ENCODE measurements around the gene FBP1.

The FBP1 gene

GRCh38 chr9:94655739-94656138 is 16.4 kb upstream of the FBP1 start:
- DNase-seq, result no peak

DNA sequence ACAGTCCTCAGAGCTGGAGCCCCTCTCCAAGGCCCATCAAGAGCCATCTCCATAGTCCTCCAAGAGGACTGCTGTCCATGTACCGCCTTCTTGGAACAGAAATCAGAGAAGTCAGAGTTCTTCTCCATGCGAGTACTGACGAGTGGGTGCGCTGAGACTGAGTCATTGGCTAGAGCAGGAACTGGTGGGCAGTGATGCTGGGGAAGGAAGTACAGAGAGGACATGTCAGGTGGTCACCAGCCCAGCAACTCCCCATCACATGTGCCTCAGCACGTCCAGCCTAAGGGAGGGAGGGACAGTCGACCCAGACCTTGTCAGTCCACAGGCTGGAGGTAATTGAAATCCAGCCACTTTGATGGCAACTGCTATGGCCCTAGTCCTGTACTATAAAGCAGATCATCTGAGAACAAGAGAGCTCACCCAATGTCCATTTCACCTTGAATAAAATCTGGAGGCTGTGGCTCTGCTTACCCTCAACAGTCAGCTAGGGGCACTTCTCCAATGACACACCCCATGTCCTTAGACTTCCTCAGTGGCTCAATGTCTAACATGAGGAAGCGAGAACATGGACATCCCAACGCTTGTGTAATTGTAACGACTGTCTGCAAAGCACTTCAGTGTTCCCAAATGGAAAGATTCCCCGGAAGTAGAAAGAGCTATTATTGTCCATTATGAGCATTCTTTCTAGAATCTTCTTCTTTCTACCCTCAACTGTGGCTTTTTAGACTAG is 15.0 kb upstream of the FBP1 start:
- DNase-seq, result no peak

- DNase-seq, result no peak
Observed at GRCh38 chr9:94650949-94651348, 11.6 kb upstream of the FBP1 start.

- no peak for DNase-seq
Observed at GRCh38 chr9:94649100-94649819, 9.9 kb upstream of the FBP1 start.

DNA sequence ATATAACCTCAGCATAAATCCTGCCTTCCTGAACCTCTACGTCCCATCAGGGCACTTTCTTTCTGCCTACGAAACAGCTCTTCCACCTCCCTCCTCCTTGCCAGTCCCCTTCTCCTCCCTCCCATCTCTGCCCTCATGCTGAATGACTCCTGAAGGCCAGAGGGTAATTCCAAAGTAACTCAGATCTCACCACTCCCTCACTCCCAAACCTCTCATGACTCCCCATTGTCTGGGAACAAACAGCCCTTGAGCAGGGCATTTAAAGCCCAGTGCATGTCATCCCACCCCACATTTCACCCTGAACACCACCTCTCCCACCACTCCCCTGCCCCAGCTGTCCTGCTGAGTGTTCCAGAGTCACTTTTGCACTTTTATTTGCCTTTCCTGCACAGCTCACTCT is 8.9 kb upstream of the FBP1 start:
- no peak for DNase-seq

DNA sequence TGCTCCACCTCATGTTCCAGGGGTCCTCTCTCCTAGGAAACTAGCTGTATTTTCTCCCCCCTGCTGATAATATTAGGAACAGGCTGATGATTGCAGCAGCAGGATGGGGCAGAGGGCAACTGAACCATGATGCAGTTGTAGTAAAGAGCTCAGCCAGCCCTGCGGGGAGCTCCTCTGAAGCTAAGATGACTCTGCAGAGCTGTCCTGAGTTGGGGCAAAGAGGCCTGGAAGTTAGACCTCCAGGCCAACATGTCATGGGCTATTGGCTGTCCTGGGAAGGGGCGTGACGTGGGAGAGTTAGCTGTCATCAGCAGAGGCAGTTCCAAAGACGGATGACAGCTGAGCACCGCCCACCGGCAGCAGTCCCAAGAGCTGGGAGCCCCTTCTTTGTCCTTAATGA is 6.6 kb upstream of the FBP1 start:
- no peak for DNase-seq

DNA sequence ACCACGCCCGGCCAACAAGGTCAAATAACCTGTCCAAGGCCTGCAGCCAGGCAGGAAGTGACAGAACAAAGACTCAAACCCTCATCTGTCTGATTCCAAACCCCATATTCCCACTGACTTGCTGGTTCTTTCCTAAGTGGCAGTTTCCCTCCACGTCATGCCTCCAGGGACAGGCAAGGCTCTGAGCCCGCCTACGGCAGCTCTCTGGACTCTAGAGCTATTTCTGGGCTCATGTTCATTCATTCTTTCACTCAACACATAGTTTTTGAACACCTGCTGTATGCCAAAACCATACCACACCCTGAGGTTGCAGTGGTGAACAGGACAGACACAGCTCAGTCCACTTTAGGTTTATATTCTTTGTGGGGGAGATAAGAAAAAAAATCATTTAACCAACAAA is 5.2 kb upstream of the FBP1 start:
- DNase-seq, result no peak

DNA sequence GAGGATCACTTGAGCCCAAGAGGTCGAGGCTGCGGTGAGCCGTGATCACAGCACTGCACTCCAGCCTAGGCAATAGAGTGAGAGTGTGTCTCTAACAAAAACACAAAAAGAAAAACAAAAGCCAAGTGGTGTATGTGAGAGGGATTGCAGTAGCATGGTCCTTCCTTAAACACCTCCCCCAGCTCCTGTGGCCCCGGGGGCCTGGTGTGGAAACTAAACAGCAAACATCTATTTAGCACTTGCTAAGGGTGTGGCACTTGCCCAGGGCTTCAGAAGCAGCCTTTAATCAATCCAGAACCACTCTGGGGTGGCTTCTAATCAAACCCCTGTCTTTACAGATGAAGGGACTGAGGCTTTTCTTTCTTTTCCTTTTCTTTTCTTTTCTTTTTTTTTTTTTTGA is 4.4 kb upstream of the FBP1 start:
- no peak for DNase-seq

GRCh38 chr9:94643176-94643575 is 3.9 kb upstream of the FBP1 start:
- DNase-seq, result no peak

DNA sequence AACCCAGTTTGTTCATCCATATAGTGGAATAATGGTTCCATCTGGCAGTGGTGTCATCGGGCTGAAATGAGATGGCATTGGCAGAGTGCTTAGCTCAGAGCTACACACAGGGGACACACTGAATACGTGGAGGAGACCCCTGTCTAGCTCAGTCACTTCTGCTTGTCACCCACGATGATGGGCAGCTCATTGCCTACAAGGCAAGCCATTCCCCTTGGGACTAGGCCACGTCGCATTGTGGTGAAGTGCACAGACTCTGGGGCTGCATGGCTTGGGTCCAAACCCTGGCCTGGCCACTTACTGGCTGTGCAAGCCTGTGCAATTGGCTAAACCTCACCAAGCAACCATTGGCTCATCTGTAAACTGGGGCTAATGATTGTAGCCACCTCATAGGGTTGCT is 3.2 kb upstream of the FBP1 start:
- no peak for DNase-seq

DNA sequence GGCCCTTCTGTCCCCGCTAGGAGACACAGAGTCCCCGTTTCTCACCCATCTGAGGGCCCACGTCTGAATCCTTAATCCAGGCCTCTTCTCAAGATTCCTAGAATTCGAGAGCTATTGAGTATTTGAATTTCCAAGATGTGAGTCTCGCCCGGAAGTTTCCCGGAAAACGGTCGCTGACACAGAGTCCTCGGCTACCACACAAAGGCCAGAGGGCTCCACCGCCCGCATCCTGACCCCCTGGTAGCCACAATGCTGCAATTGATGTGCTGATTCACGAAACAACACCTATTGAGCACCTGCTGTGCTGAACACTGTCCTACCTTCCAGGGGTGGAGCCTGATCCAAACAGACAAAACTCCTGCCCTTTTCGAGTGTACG is 670 bp upstream of the FBP1 start:
- no peak for DNase-seq

GRCh38 chr9:94638335-94639060 is 820 bp downstream of the FBP1 start:
- no peak for DNase-seq

DNA sequence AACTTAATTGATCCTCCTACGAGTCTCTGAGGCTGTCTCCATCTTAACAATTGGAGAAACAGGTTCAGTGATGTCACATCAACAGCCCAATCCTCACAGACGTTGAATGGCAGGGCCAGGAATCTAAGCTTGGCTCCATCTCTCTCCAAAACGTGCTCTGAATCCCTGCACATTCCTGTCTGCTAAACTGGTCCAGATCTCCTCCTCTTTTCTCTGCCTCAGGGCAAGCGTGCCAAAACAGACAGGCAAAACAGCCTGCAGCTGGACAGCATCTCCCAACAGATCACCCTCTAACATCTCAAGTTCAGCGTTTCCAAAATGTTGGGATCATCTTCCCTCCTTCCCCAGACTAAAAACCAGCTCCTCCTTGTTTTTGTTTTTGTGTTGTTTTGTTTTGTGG is 6.6 kb downstream of the FBP1 start:
- no peak for DNase-seq

DNA sequence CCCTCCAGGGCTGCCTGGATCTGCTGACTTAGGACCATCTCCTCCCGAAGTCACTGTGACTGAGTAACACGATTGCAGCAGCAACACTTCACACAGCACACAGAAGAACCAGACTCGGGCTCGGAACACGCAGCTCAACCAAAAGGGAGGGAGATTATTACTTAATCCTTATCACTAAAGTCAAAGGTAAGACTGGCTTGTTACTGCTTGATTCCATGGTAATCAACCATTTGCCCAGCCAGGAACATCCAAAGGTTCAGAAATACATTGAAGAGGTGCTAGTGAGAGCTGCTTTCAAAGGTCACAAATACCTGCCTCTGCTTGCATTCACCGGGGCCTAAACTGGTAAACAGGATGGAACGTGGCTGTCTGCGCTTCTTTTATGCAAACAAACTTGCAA is 7.7 kb downstream of the FBP1 start:
- DNase-seq, result no peak

- no peak for DNase-seq
Observed at GRCh38 chr9:94630833-94631232, 8.5 kb downstream of the FBP1 start.

- no peak for DNase-seq
Observed at GRCh38 chr9:94630281-94630680, 9.0 kb downstream of the FBP1 start.

DNA sequence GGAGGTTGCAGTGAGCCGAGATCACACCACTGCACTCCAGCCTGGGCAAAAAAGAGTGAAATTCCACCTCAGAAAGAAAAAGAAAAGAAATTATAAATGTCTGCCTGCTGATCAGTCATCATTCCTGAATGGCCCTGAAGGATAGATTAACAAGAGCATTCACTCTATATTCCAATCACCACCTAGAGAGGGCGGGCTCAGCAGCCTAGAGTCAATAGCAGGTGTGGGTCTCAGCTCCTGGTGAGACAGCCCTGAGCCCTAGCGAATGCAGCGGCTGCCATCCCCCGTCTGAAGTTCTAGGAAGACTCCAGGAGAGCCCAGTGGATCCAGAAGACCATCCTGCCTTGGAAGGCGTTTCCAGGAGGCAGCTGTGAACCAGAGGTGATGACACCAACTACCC is 12.0 kb downstream of the FBP1 start:
- DNase-seq, result no peak

DNA sequence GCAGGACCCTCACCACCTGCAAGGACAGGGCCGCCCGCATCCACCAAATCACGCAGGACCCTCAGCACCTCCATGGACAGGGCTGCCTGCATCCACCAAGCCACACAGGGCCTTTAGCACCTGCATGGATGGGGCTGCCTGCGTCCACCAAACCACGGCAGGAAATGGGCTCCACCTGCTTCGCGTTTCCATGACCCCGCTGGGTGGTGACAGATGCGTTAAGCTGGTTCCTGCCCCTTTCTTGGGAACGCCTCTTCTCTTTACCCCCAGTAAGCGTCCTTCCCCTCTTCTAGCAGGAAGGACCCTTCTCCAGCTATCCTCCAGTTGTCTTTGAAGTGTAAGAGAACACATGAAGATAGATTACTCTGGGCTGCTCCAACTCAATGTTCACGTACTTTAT is 13.5 kb downstream of the FBP1 start:
- DNase-seq, result no peak

DNA sequence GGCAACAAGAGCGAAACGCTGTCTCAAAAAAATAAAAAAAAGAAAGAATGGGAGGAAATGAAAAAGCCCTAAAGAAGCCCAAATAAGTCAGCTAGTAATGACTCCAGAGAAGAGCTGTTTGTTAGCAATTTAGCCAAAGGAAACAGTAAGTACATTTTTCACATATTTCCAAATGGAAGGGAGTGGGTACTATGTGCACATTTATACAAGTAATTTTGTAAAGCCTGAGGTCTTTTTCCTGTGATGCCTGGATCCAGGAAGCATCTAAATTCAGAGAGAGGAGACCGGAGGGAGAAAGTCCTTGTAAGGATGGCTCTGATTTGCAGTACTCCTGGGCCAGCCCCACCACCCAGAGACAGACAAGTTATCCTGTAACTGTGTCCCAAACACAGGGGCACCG is 14.7 kb downstream of the FBP1 start:
- no peak for DNase-seq

- DNase-seq, result no peak
Observed at GRCh38 chr9:94623253-94623652, 16.1 kb downstream of the FBP1 start.

DNA sequence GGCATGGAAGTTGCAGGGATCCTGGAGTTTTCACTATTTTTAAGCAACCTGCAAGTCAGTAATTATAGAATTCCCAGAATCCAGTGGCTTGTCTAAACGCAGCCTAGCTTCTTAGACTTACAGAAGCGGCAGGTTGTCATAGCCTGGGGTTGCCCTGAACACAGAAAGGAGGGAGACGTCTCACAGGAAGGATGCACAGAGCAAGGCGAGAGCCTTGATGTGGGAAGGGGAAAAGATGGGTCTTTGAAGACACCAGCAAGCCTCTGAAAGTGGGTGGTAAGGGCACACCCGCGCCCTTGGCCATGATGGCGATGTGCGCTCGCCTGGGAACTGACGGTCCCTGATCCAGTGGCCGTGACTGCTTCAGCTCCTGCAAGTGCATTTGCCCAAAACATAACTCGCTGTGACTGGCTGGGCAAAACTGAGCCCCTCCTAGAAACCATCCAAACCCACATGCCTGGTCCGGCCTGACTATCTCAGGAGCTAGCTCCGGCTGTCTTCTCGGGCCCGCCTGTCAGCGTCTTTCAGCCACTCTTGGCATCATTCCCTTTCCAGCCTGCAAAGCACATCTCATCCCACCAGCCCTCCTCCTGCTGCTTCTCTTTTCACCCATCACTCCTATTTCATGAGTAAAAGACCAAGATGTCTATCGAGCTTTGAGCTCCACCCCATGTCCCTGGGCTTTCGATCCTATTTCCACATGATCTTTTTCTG is 17.1 kb downstream of the FBP1 start:
- no peak for DNase-seq

DNA sequence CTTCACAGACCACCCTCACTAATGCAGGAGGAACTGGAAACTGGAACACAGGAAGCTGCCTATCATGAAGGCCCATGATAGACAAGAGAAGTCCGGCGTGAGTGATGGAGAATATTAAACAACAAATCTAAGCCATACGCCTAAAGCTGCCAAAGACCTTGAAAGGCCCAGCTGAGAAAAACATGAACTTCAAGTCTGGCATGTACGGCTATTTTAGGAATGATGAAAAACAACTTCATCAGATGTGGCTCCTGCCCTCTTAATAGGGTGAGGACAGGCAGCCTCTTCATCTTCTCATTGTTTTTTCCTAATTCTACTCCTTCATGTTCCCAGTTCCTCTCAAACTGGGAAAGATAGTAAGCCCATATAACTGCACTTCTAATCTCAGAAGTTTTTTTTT is 20.3 kb downstream of the FBP1 start:
- no peak for DNase-seq

GRCh38 chr9:94613003-94613402 is 26.3 kb downstream of the FBP1 start:
- no peak for DNase-seq

GRCh38 chr9:94612071-94612470 is 27.2 kb downstream of the FBP1 start:
- DNase-seq, result no peak
